Heart left ventricle (tissue), 16 donors: ENCODE data around the gene KCNH8. TPM values are rescaled to one million over a fixed set of nuclear protein-coding genes. Genes with fewer than 3 reads are reported as not detected.

Experiments used
- ATAC-seq, 4 donors: fragments of 200-7000 bp; cut with Tn5 transposase; one replicate each; pipeline ENCODE4 v1.9.1; 2020 to 2022; ENCODE audit warnings: moderate library complexity in 4 of 4, mild to moderate bottlenecking in 3 of 4, moderate number of reproducible peaks in 1 of 4
- DNase-seq, 5 donors: peaks; one replicate each; pipeline ENCODE4 v3.0.0-alpha.2; 2020
- H3K27ac ChIP-seq, 12 donors: fragments of 200-600 bp; sonication (generic) in 4 of 12; one replicate each; pipeline versions ENCODE4 v1.5.0 to v1.8.0; 2016 to 2022; ENCODE audit warnings: mild to moderate bottlenecking in 2 of 12
- H3K27me3 ChIP-seq, 9 donors: fragments of 200-600 bp; sonication (generic) in 2 of 9; one replicate each; pipeline versions ENCODE4 v1.5.1 to v1.8.0; 2016 to 2022; ENCODE audit warnings: mild to moderate bottlenecking in 3 of 9
- H3K36me3 ChIP-seq, 9 donors: fragments of 200-600 bp; sonication (generic) in 2 of 9; one replicate each; pipeline versions ENCODE4 v1.5.0 to v1.8.0; 2018 to 2022; ENCODE audit warnings: mild to moderate bottlenecking in 2 of 9
- H3K4me1 ChIP-seq, 12 donors: fragments of 200-600 bp; sonication (generic) in 4 of 12; one replicate each; pipeline versions ENCODE4 v1.5.0 to v1.8.0; 2016 to 2022; ENCODE audit warnings: mild to moderate bottlenecking in 3 of 12
- H3K4me3 ChIP-seq, 12 donors: fragments of 200-600 bp; sonication (generic) in 4 of 12; one replicate each; pipeline versions ENCODE4 v1.5.0 to v1.8.0; 2017 to 2022; ENCODE audit warnings: mild to moderate bottlenecking in 9 of 12, moderate library complexity in 4 of 12
- H3K9me3 ChIP-seq, 12 donors: fragments of 200-600 bp; sonication (generic) in 4 of 12; one replicate each; pipeline versions ENCODE4 v1.5.0 to v1.8.0; 2016 to 2022; ENCODE audit warnings: mild to moderate bottlenecking in 1 of 12
- POLR2A ChIP-seq, 2 donors: fragments of 450-650 bp; IDR thresholded peaks; one replicate each; pipeline ENCODE4 v1.6.1; 2017; ENCODE audit warnings: antibody characterized with exemption in 2 of 2, mild to moderate bottlenecking in 2 of 2, moderate library complexity in 2 of 2
- WGBS, 4 donors: extraction: QIAGEN DNeasy Blood & Tissue Kit in 2 of 4; methylation state at CpG; one replicate each; pipeline versions ENCODE4 v1.1.5 to v1.1.7; 2013 to 2018; 5-methylcytosine and 5-hydroxymethylcytosine counted together
- intact Hi-C, 10 donors: fragments of 100-400 bp; cut with DNase I; formaldehyde crosslinking; loops; one replicate each; pipeline versions ENCODE4 v1.11.1 to v1.14.2; 2022
- polyA plus RNA-seq, 2 donors: library from polyadenylated mRNA; stranded (reverse); fragments of 200-250 nt; gene quantifications; one replicate each; pipeline ENCODE4 v1.2.3, GENCODE V29; 2013
- total RNA-seq, 9 donors: library from RNA; depleted of rRNA in 2 of 9; stranded (reverse); fragments of >200 nt in 2 of 9; fragmentation: NEBNext Ultra II Directional in 3 of 9; extraction: Animal tissue kit (Norgen Biotek cat#: 25700) in 3 of 9; gene quantifications; one replicate each; pipeline versions ENCODE4 v1.1.0 to v1.2.4, GENCODE V29; 2016 to 2023
- TF ChIP-seq, protein P1 (sequence below), 12 donors: fragments of 200-600 bp; sonication (generic) in 4 of 12; IDR thresholded peaks; one replicate each; pipeline versions ENCODE4 v1.5.0 to v1.8.0; 2018 to 2022; ENCODE audit warnings: antibody characterized with exemption in 12 of 12, mild to moderate bottlenecking in 5 of 12
- donor health status: ischemic (EF 13 %, LVEDD 7.1; RV severe dilation, severe dysfunction).
- donor health status: healthy with polysubstance abuse.
- donor health status: DM: no; HTN: yes; CAD: no.
- donor health status: DM: no; HTN: no; CAD: no.
- donor health status: ischemic (EF 25% LVEDD 6.9; RV normal size, moderate dysfunction).
- donor health status: ischemic (EF 25% LVEDD 5.7; RV mildly dilated, moderate dysfunction).
- donor health status: healthy.
- donor health status: DM: yes; HTN: yes; CAD: no.
- donor health status: ischemic (EF 35%, LVEDD 5.7; RV mildly dilated, moderate dysfunction).
- donor health status: nonischemic (EF 11% LVEDD 7.7; RV severe dilation, severe dysfunction).
- donor health status: DM: yes; HTN: yes; CAD: no.
- donor health status: PGD.
- donor health status: ischemic (EF 29% LVEDD 5.4; RV normal size, mild dysfunction).
- donor health status: nonischemic (EF 23%, LVEDD 6.1; RV moderate dilation, normal function).

KCNH8 gene
- total and polyA plus RNA-seq, 11 donors: 0.04 to 0.20 (median 0.07) TPM; not detected in 7

GRCh38 chr3:19270481-19270880, 122.2 kb downstream of the KCNH8 start:
- WGBS, 4 donors: 68 to 77% (median 74%) methylated on average over 2 of the region's 2 CpGs
- Histone ChIP-seq H3K9me3 (no peaks in the 10 kb centered on the region), H3K36me3 (no peaks in the 10 kb centered on the region), H3K27me3 (no peaks in the 10 kb centered on the region), H3K4me1 (no peaks in the 10 kb centered on the region), H3K4me3 (no peak overlapping the region), H3K27ac (no peak overlapping the region)
- ATAC-seq: no peak
- DNase-seq: no peak
- TF ChIP-seq POLR2A (IDR thresholded peaks at IDR 0.05): no peak
- TF ChIP-seq, protein P1, sequence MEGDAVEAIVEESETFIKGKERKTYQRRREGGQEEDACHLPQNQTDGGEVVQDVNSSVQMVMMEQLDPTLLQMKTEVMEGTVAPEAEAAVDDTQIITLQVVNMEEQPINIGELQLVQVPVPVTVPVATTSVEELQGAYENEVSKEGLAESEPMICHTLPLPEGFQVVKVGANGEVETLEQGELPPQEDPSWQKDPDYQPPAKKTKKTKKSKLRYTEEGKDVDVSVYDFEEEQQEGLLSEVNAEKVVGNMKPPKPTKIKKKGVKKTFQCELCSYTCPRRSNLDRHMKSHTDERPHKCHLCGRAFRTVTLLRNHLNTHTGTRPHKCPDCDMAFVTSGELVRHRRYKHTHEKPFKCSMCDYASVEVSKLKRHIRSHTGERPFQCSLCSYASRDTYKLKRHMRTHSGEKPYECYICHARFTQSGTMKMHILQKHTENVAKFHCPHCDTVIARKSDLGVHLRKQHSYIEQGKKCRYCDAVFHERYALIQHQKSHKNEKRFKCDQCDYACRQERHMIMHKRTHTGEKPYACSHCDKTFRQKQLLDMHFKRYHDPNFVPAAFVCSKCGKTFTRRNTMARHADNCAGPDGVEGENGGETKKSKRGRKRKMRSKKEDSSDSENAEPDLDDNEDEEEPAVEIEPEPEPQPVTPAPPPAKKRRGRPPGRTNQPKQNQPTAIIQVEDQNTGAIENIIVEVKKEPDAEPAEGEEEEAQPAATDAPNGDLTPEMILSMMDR (IDR thresholded peaks at IDR 0.05): no peak
- intact Hi-C loops: no loop called here

DNA sequence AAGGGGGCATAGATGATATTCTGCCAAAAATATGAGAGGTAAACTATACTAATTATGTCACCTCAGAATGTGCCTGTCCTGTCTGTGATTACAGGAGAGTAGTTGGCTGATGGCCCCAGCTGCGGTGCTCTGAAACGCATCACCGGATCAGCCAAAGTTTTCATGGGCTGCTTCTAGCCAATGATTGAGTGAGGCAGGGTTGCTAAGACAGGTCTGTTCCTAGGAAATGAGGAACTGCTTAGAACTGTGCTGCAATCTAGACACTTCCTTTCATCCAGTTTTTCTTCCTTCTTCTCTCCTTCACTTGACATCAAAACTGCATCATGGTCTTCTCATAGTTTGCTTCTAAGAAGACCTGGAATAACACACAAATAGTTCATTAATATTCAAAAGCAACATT, 124.0 kb downstream of the KCNH8 start:
- DNase-seq (no peak), ATAC-seq (no peak)
- Histone ChIP-seq H3K27ac (no peak overlapping the region), H3K36me3 (no peaks in the 10 kb centered on the region), H3K27me3 (no peaks in the 10 kb centered on the region), H3K4me3 (no peak overlapping the region), H3K9me3 (no peaks in the 10 kb centered on the region), H3K4me1 (no peaks in the 10 kb centered on the region)
- intact Hi-C loops: no loop called here
- TF ChIP-seq, protein P1 (IDR thresholded peaks at IDR 0.05): no peak
- TF ChIP-seq POLR2A (IDR thresholded peaks at IDR 0.05): no peak
- WGBS, 4 donors: 78 to 91% (median 86%) methylated on average over 3 of the region's 3 CpGs

- H3K4me1 ChIP-seq: no peaks in the 10 kb centered on the region
- no peaks in the 10 kb centered on the region for H3K9me3 ChIP-seq
- H3K4me3 ChIP-seq: no peak overlapping the region
- DNase-seq (no peak), ATAC-seq (no peak)
- intact Hi-C loops: no loop called here
- H3K27me3 ChIP-seq: no peaks in the 10 kb centered on the region
- WGBS, 4 donors: 60 to 75% (median 67%) methylated on average over 1 of the region's 1 CpG
- TF ChIP-seq, protein P1 (IDR thresholded peaks at IDR 0.05): no peak
- TF ChIP-seq POLR2A (IDR thresholded peaks at IDR 0.05): no peak
- H3K36me3 ChIP-seq: no peaks in the 10 kb centered on the region
- H3K27ac ChIP-seq: no peak overlapping the region
Measured at GRCh38 chr3:19273091-19273490, 124.8 kb downstream of the KCNH8 start.

DNA sequence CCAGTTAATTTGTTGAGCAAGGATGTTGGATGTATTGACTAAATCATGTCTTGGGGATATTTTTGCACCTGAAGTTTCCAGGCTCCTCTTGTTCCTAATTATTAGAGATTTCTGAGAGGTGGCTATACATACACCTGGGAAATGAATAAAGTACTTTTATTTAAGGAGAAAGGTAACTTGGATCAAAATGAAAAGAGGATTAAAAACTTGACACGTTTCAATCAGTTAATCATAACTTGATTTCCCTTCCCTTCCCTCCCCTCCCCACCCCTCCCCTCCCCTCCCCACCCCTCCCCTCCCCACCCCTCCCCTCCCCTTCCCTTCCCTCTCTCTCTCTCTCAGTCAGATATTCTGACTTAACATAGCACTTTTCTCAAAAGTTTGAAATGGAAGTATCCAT, 126.3 kb downstream of the KCNH8 start:
- no peak for DNase-seq
- WGBS, 4 donors: 45 to 70% (median 63%) methylated on average over 1 of the region's 1 CpG
- intact Hi-C loops: no loop called here
- TF ChIP-seq, protein P1 (IDR thresholded peaks at IDR 0.05): no peak
- TF ChIP-seq POLR2A (IDR thresholded peaks at IDR 0.05): no peak
- Histone ChIP-seq H3K9me3 (no peaks in the 10 kb centered on the region), H3K4me3 (no peak overlapping the region), H3K36me3 (no peaks in the 10 kb centered on the region), H3K27ac (no peak overlapping the region), H3K4me1 (no peaks in the 10 kb centered on the region), H3K27me3 (no peaks in the 10 kb centered on the region)
- no peak for ATAC-seq
